Stimulated activated CD8-positive, alpha-beta memory T cell treated with anti-CD3 and anti-CD28 coated beads, Interleukin-12 subunit alpha, Interleukin-12 subunit beta, amount 100 ng/mL, for 4 hours (primary cell): ENCODE data around the gene NGF.

Source experiments
- DNase-seq: peaks from one replicate; pipeline ENCODE4 v3.0.0-alpha.2; 2020; ENCODE audit warnings: low read depth

The NGF gene

GRCh38 chr1:115332813-115333608 lies 5.0 kb downstream of the NGF start:
- no peak for DNase-seq

- DNase-seq, result no peak
Observed at GRCh38 chr1:115331558-115332331, 6.3 kb downstream of the NGF start.

- DNase-seq, result no peak
Observed at GRCh38 chr1:115330480-115331013, 7.5 kb downstream of the NGF start.

GRCh38 chr1:115329965-115330364 lies 8.1 kb downstream of the NGF start:
- DNase-seq, result no peak

- no peak for DNase-seq
Observed at GRCh38 chr1:115327270-115327669, 10.8 kb downstream of the NGF start.

GRCh38 chr1:115326419-115326818 lies 11.6 kb downstream of the NGF start:
- no peak for DNase-seq

GRCh38 chr1:115325874-115326273 lies 12.2 kb downstream of the NGF start:
- DNase-seq, result no peak

GRCh38 chr1:115324649-115325420 lies 13.2 kb downstream of the NGF start:
- no peak for DNase-seq

- DNase-seq, result no peak
Observed at GRCh38 chr1:115323366-115324004, 14.6 kb downstream of the NGF start.

GRCh38 chr1:115322631-115323030 lies 15.4 kb downstream of the NGF start:
- no peak for DNase-seq

GRCh38 chr1:115320377-115320776 lies 17.7 kb downstream of the NGF start:
- DNase-seq, result no peak

GRCh38 chr1:115319706-115320105 lies 18.3 kb downstream of the NGF start:
- no peak for DNase-seq

- no peak for DNase-seq
Observed at GRCh38 chr1:115317101-115318012, 20.7 kb downstream of the NGF start.

GRCh38 chr1:115314765-115315164 lies 23.3 kb downstream of the NGF start:
- no peak for DNase-seq

GRCh38 chr1:115314092-115314491 lies 24.0 kb downstream of the NGF start:
- DNase-seq, result no peak

- no peak for DNase-seq
Observed at GRCh38 chr1:115313182-115313581, 24.9 kb downstream of the NGF start.

- DNase-seq, result no peak
Observed at GRCh38 chr1:115312742-115313141, 25.3 kb downstream of the NGF start.

- DNase-seq, result no peak
Observed at GRCh38 chr1:115311474-115311989, 26.5 kb downstream of the NGF start.

- DNase-seq, result no peak
Observed at GRCh38 chr1:115310581-115311473, 27.2 kb downstream of the NGF start.
